Heart left ventricle (tissue), 16 donors: ENCODE data around the gene ZNF804B. TPM values are rescaled to one million over a fixed set of nuclear protein-coding genes. Genes with fewer than 3 reads are reported as not detected.
A peak's percentile ranks its signal among the peaks of the same experiment; 100 is the strongest.

Source experiments
- ATAC-seq, 4 donors: fragments of 200-7000 bp; cut with Tn5 transposase; one replicate each; pipeline ENCODE4 v1.9.1; 2020 to 2022; ENCODE audit warnings: moderate library complexity in 4 of 4, mild to moderate bottlenecking in 3 of 4, moderate number of reproducible peaks in 1 of 4
- DNase-seq, 5 donors: peaks; one replicate each; pipeline ENCODE4 v3.0.0-alpha.2; 2020
- H3K27ac ChIP-seq, 12 donors: fragments of 200-600 bp; sonication (generic) in 4 of 12; one replicate each; pipeline versions ENCODE4 v1.5.0 to v1.8.0; 2016 to 2022; ENCODE audit warnings: mild to moderate bottlenecking in 2 of 12
- H3K27me3 ChIP-seq, 9 donors: fragments of 200-600 bp; sonication (generic) in 2 of 9; one replicate each; pipeline versions ENCODE4 v1.5.1 to v1.8.0; 2016 to 2022; ENCODE audit warnings: mild to moderate bottlenecking in 3 of 9
- H3K36me3 ChIP-seq, 9 donors: fragments of 200-600 bp; sonication (generic) in 2 of 9; one replicate each; pipeline versions ENCODE4 v1.5.0 to v1.8.0; 2018 to 2022; ENCODE audit warnings: mild to moderate bottlenecking in 2 of 9
- H3K4me1 ChIP-seq, 12 donors: fragments of 200-600 bp; sonication (generic) in 4 of 12; one replicate each; pipeline versions ENCODE4 v1.5.0 to v1.8.0; 2016 to 2022; ENCODE audit warnings: mild to moderate bottlenecking in 3 of 12
- H3K4me3 ChIP-seq, 12 donors: fragments of 200-600 bp; sonication (generic) in 4 of 12; one replicate each; pipeline versions ENCODE4 v1.5.0 to v1.8.0; 2017 to 2022; ENCODE audit warnings: mild to moderate bottlenecking in 9 of 12, moderate library complexity in 4 of 12
- H3K9me3 ChIP-seq, 12 donors: fragments of 200-600 bp; sonication (generic) in 4 of 12; one replicate each; pipeline versions ENCODE4 v1.5.0 to v1.8.0; 2016 to 2022; ENCODE audit warnings: mild to moderate bottlenecking in 1 of 12
- CTCF ChIP-seq, 12 donors: fragments of 200-600 bp; sonication (generic) in 4 of 12; IDR thresholded peaks; one replicate each; pipeline versions ENCODE4 v1.5.0 to v1.8.0; 2018 to 2022; ENCODE audit warnings: antibody characterized with exemption in 12 of 12, mild to moderate bottlenecking in 5 of 12
- POLR2A ChIP-seq, 2 donors: fragments of 450-650 bp; IDR thresholded peaks; one replicate each; pipeline ENCODE4 v1.6.1; 2017; ENCODE audit warnings: antibody characterized with exemption in 2 of 2, mild to moderate bottlenecking in 2 of 2, moderate library complexity in 2 of 2
- WGBS, 4 donors: extraction: QIAGEN DNeasy Blood & Tissue Kit in 2 of 4; methylation state at CpG; one replicate each; pipeline versions ENCODE4 v1.1.5 to v1.1.7; 2013 to 2018; 5-methylcytosine and 5-hydroxymethylcytosine counted together
- intact Hi-C, 10 donors: fragments of 100-400 bp; cut with DNase I; formaldehyde crosslinking; loops; one replicate each; pipeline versions ENCODE4 v1.11.1 to v1.14.2; 2022
- polyA plus RNA-seq, 2 donors: library from polyadenylated mRNA; stranded (reverse); fragments of 200-250 nt; gene quantifications; one replicate each; pipeline ENCODE4 v1.2.3, GENCODE V29; 2013
- total RNA-seq, 9 donors: library from RNA; depleted of rRNA in 2 of 9; stranded (reverse); fragments of >200 nt in 2 of 9; fragmentation: NEBNext Ultra II Directional in 3 of 9; extraction: Animal tissue kit (Norgen Biotek cat#: 25700) in 3 of 9; gene quantifications; one replicate each; pipeline versions ENCODE4 v1.1.0 to v1.2.4, GENCODE V29; 2016 to 2023
- donor health status: ischemic (EF 13 %, LVEDD 7.1; RV severe dilation, severe dysfunction).
- donor health status: healthy with polysubstance abuse.
- donor health status: DM: no; HTN: yes; CAD: no.
- donor health status: DM: no; HTN: no; CAD: no.
- donor health status: ischemic (EF 25% LVEDD 6.9; RV normal size, moderate dysfunction).
- donor health status: ischemic (EF 25% LVEDD 5.7; RV mildly dilated, moderate dysfunction).
- donor health status: healthy.
- donor health status: DM: yes; HTN: yes; CAD: no.
- donor health status: ischemic (EF 35%, LVEDD 5.7; RV mildly dilated, moderate dysfunction).
- donor health status: nonischemic (EF 11% LVEDD 7.7; RV severe dilation, severe dysfunction).
- donor health status: DM: yes; HTN: yes; CAD: no.
- donor health status: PGD.
- donor health status: ischemic (EF 29% LVEDD 5.4; RV normal size, mild dysfunction).
- donor health status: nonischemic (EF 23%, LVEDD 6.1; RV moderate dilation, normal function).

The ZNF804B gene
- total and polyA plus RNA-seq, 11 donors, result not detected

- 40 to 50% (median 44%) methylated on average over 4 of the region's 4 CpGs for WGBS, 4 donors
- no peaks in the 10 kb centered on the region for H3K27me3 ChIP-seq
- ATAC-seq (no peak), DNase-seq (no peak)
- peak overlapping the region in 9 of 12 donors; percentile 11 to 51 (median 22) for H3K4me3 ChIP-seq
- no peak for TF ChIP-seq CTCF (IDR thresholded peaks at IDR 0.05)
- TF ChIP-seq POLR2A (IDR thresholded peaks at IDR 0.05), result no peak
- H3K4me1 ChIP-seq, result no peaks in the 10 kb centered on the region
- H3K9me3 ChIP-seq, result no peaks in the 10 kb centered on the region
- intact Hi-C loops, result no loop called here
- H3K36me3 ChIP-seq, result no peaks in the 10 kb centered on the region
- no peak overlapping the region for H3K27ac ChIP-seq
These were observed 243.8 kb downstream of the ZNF804B start for GRCh38 chr7:89002981-89003956.

DNA sequence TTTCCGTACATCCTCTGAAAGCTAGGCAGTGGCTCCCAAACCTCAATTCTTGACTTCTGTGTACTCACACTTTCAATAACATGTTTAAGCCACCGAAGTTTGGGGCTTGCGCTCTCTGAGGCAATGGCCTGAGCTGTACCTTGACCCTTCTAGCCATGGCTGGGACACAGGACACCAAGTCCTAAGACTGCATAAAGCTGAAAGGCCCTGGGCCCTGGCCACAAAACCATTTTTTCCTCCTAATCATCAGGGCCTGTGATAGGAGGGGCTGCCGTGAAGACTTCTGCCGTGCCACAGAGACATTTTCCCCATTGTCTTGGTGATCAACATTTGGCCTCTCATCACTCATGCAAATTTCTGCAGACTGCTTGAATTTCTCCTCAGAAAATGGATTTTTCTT is 252.5 kb downstream of the ZNF804B start:
- no peak for DNase-seq
- TF ChIP-seq CTCF (IDR thresholded peaks at IDR 0.05), result no peak
- H3K4me3 ChIP-seq, result no peak overlapping the region
- ATAC-seq, result no peak
- intact Hi-C loops, result no loop called here
- H3K36me3 ChIP-seq, result no peaks in the 10 kb centered on the region
- H3K27me3 ChIP-seq, result no peaks in the 10 kb centered on the region
- WGBS, 4 donors, result 77 to 88% (median 85%) methylated on average over 5 of the region's 5 CpGs
- peaks cover 0 to 16% (median 0%) of the 10 kb centered on the region in 12 donors for H3K9me3 ChIP-seq
- no peak overlapping the region for H3K27ac ChIP-seq
- no peaks in the 10 kb centered on the region for H3K4me1 ChIP-seq

GRCh38 chr7:89017695-89018094 is 258.2 kb downstream of the ZNF804B start:
- ATAC-seq, result no peak
- no peak for TF ChIP-seq CTCF (IDR thresholded peaks at IDR 0.05)
- no peak for TF ChIP-seq POLR2A (IDR thresholded peaks at IDR 0.05)
- Histone ChIP-seq H3K9me3 (peaks cover 0 to 25% (median 0%) of the 10 kb centered on the region in 12 donors), H3K27me3 (no peaks in the 10 kb centered on the region), H3K4me1 (no peaks in the 10 kb centered on the region), H3K4me3 (no peak overlapping the region), H3K27ac (no peak overlapping the region), H3K36me3 (no peaks in the 10 kb centered on the region)
- no peak for DNase-seq
- intact Hi-C loops, result no loop called here
- 83 to 90% (median 86%) methylated on average over 3 of the region's 3 CpGs for WGBS, 4 donors

DNA sequence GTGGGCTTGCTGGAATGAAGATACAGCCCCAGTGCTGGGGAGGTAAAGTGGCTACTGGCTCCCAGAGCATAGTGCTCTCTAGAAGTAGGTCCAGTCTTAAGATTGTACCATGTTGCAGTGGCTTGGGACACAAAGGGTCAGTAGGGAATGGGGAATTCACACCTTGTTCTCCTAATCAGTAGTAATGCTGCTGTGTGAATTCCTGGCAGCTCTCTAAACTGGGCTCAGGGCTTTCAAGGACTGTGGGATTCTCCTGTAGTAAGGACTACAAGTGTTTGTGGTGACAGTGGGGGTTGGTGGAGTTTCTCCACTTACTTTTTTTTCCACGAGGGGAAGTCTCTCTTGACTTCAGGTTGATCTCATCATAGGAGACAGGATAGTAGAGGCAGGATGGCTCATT is 262.2 kb downstream of the ZNF804B start:
- Histone ChIP-seq H3K27ac (no peak overlapping the region), H3K4me1 (no peaks in the 10 kb centered on the region), H3K4me3 (no peak overlapping the region), H3K9me3 (peaks cover 0 to 17% (median 0%) of the 10 kb centered on the region in 12 donors), H3K27me3 (no peaks in the 10 kb centered on the region), H3K36me3 (no peaks in the 10 kb centered on the region)
- DNase-seq (no peak), ATAC-seq (no peak)
- TF ChIP-seq CTCF (IDR thresholded peaks at IDR 0.05) (no peak), POLR2A (IDR thresholded peaks at IDR 0.05) (no peak)
- intact Hi-C loops, result no loop called here
- WGBS, 4 donors, result 13 to 28% (median 15%) methylated on average over 1 of the region's 1 CpG
